HG03520 (cell line): ENCODE results near the gene LRRC74B.

Experiments
- ATAC-seq: cut with Tn5 transposase; IDR thresholded peaks from one replicate; pipeline ENCODE4 v1.9.1; 2021; ENCODE audit warnings: mild to moderate bottlenecking, moderate library complexity; ENCODE audit not compliant: unreplicated experiment

Gene LRRC74B

DNA sequence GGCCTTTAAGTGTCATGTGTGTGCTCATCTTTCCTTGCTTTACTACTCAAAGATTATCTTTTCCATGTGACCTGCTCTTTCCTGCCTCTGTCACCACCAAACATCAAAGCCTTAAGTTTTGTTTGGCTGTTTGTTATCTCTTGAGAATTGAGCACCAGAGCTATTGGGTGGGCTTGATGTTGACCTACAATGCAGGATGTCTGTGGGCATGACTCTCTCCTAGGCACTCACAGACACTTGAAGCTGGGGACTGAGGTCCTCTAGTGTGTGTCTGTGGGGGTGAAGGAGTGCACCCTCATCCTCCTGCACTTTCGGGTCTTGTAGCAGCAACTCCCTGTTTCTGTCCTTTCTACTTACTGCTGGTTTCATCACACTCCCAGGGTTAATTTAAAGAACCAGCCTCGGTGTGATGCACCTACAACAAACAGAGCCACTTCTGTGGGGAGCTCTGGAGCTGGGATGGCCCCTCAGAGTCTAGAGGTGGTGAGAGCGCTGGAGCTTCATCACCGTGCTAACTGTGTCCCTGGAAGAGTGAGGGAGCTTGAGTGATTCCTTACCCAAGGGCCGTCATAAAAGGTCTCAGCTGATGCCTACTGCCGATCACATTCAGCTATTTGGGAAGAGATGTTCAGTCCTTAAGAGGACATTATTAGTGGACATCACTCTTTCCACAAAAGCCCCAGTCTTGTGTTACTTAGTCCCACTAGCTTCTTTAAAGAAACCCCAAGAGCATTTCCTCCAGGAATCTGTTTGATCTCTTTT lies 56.3 kb downstream of the LRRC74B start:
- ATAC-seq, result no peak

- ATAC-seq, result no peak
These were observed 57.0 kb downstream of the LRRC74B start for GRCh38 chr22:21102659-21103267.

- ATAC-seq, result no peak
These were observed 57.9 kb downstream of the LRRC74B start for GRCh38 chr22:21103633-21104032.

- no peak for ATAC-seq
These were observed 58.5 kb downstream of the LRRC74B start for GRCh38 chr22:21104126-21104691.

DNA sequence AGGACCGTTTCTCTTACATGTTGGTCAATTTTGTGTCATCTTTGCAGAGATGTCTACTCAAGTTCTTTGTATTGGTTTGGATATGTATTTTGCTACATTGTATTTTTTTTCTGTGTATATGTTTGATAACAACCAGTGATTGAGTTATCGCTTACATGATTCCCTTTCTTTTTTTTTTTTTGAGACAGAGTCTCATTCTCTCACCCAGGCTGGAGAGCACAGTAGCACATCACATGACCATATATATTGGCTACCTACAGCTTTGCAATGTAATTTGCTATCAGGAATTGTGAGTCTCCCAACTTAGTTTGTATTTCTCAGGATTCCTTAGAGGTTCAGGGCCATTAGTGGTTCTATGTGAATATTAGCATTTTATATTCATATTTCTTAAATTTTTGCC lies 59.5 kb downstream of the LRRC74B start:
- no peak for ATAC-seq

GRCh38 chr22:21106000-21106399 lies 60.3 kb downstream of the LRRC74B start:
- no peak for ATAC-seq

DNA sequence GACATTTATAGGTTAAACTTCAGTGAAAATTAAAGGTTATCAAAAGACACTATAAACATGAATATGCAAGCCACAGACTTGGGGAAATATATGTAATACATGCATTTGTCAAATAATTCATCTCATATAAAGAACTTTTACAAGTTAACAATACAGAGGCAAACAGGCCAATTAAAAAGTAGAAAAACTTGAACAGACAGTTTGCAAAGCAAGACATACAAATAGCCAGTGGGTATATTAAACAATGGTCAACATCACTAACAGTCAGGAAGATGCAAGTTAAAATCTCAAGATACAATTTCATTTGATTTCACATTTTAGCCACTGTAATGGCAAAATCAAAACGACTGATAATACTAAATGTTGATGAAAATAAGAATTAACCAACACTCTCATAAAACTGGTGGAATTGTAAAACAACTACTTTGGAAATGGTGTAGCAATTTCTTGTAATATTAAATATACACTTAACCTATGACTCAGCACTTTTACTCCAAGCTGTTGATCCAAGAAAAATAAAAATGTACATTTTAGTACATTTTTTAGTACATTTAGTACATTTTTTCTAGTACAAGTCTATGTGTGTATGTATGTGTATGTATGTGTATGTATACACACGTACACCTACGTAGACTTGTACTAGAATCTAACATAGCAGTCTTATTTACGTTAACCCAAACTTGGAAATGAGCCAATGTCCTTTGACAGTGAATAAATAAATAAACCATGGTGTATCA lies 62.8 kb downstream of the LRRC74B start:
- no peak for ATAC-seq
